HEK293T (cell line): ENCODE data around the gene KRTAP5-9.

ENCODE experiments used
- ARNT ChIP-seq: fragments of 450-650 bp; IDR thresholded peaks from 2 replicates; pipeline ENCODE4 v1.6.1; 2017; ENCODE audit warnings: mild to moderate bottlenecking
- BHLHE40 ChIP-seq: fragments of 450-650 bp; IDR thresholded peaks from 2 replicates; pipeline ENCODE4 v1.6.1; 2016; ENCODE audit warnings: mild to moderate bottlenecking, moderate library complexity, borderline replicate concordance
- ELF4 ChIP-seq: fragments of 450-650 bp; IDR thresholded peaks from 2 replicates; pipeline ENCODE4 v1.6.1; 2017; ENCODE audit warnings: antibody characterized with exemption
- FOXA1 ChIP-seq: fragments of 450-650 bp; IDR thresholded peaks from 2 replicates; pipeline ENCODE4 v1.6.1; 2016; ENCODE audit warnings: mild to moderate bottlenecking
- FOXM1 ChIP-seq: fragments of 450-650 bp; IDR thresholded peaks from 2 replicates; pipeline ENCODE4 v1.6.1; 2017; ENCODE audit warnings: mild to moderate bottlenecking, borderline replicate concordance
- HDGF ChIP-seq: fragments of 450-650 bp; IDR thresholded peaks from 2 replicates; pipeline ENCODE4 v1.6.1; 2017; ENCODE audit warnings: antibody characterized with exemption, borderline replicate concordance
- L3MBTL2 ChIP-seq: fragments of 450-650 bp; conservative IDR thresholded peaks from 2 replicates; pipeline ENCODE4 v1.6.1; 2016; ENCODE audit warnings: mild to moderate bottlenecking
- LEF1 ChIP-seq: fragments of 450-650 bp; IDR thresholded peaks from 2 replicates; pipeline ENCODE4 v1.6.1; 2017; ENCODE audit warnings: mild to moderate bottlenecking, borderline replicate concordance
- SP1 ChIP-seq: fragments of 450-650 bp; IDR thresholded peaks from 2 replicates; pipeline ENCODE4 v1.6.1; 2017
- SUZ12 ChIP-seq: fragments of 450-650 bp; IDR thresholded peaks from 2 replicates; pipeline ENCODE4 v1.6.1; 2016; ENCODE audit warnings: mild to moderate bottlenecking
- TARDBP ChIP-seq: fragments of 450-650 bp; IDR thresholded peaks from 2 replicates; pipeline ENCODE4 v1.6.1; 2016
- ZNF384 ChIP-seq: fragments of 450-650 bp; IDR thresholded peaks from 2 replicates; pipeline ENCODE4 v1.6.1; 2016

GRCh38 chr11:71505781-71506180, 42.4 kb upstream of the KRTAP5-9 start:
- TF ChIP-seq BHLHE40 (no peak), LEF1 (no peak), L3MBTL2 (no peak), FOXA1 (no peak), ZNF384 (no peak), TARDBP (no peak), ARNT (no peak), FOXM1 (no peak), SUZ12 (no peak), HDGF (no peak), ELF4 (no peak), SP1 (no peak)
